Ascending aorta (tissue), 2 donors: ENCODE results near the gene SLCO2A1. TPM values are rescaled to one million over a fixed set of nuclear protein-coding genes. Genes with fewer than 3 reads are reported as not detected.

Experiments used
- DNase-seq, 2 donors: peaks; one replicate each; pipeline ENCODE4 v3.0.0-alpha.2; 2019; ENCODE audit warnings: low spot score in 2 of 2
- H3K27ac ChIP-seq, 2 donors: fragments of 200-600 bp; sonication (generic); one replicate each; pipeline ENCODE4 v1.5.1; 2016 to 2017; ENCODE audit warnings: mild to moderate bottlenecking in 1 of 2
- H3K27me3 ChIP-seq: fragments of 200-600 bp; sonication (generic); one replicate; pipeline ENCODE4 v1.5.1; 2017
- H3K36me3 ChIP-seq, 2 donors: fragments of 200-600 bp; sonication (generic); one replicate each; pipeline ENCODE4 v1.5.1; 2016
- H3K4me1 ChIP-seq, 2 donors: fragments of 200-600 bp; sonication (generic); one replicate each; pipeline ENCODE4 v1.5.1; 2016 to 2017; ENCODE audit warnings: mild to moderate bottlenecking in 1 of 2
- H3K4me3 ChIP-seq, 2 donors: fragments of 200-600 bp; sonication (generic); one replicate each; pipeline ENCODE4 v1.5.1; 2016 to 2017; ENCODE audit warnings: mild to moderate bottlenecking in 1 of 2
- H3K9me3 ChIP-seq, 2 donors: fragments of 200-600 bp; sonication (generic); one replicate each; pipeline ENCODE4 v1.5.1; 2016
- intact Hi-C: fragments of 100-400 bp; cut with DNase I; formaldehyde crosslinking; loops from one replicate; pipeline ENCODE4 v1.15.1; 2023
- total RNA-seq: library from RNA; depleted of rRNA; stranded (reverse); fragments of >200 nt; gene quantifications from one replicate; pipeline ENCODE4 v1.1.0, GENCODE V29; 2016
- TF ChIP-seq, protein P1 (sequence below), 3 experiments: fragments of 200-600 bp in 2 of 3; fragments of 450-650 bp in 1 of 3; sonication (generic) in 2 of 3; IDR thresholded peaks; one replicate each; pipeline ENCODE4 v1.5.1; 2016 to 2019; ENCODE audit warnings: antibody characterized with exemption in 3 of 3, mild to moderate bottlenecking in 1 of 3, moderate library complexity in 1 of 3

Gene SLCO2A1
- total RNA-seq, 1 donor from 2014 or later: 111 TPM

DNA sequence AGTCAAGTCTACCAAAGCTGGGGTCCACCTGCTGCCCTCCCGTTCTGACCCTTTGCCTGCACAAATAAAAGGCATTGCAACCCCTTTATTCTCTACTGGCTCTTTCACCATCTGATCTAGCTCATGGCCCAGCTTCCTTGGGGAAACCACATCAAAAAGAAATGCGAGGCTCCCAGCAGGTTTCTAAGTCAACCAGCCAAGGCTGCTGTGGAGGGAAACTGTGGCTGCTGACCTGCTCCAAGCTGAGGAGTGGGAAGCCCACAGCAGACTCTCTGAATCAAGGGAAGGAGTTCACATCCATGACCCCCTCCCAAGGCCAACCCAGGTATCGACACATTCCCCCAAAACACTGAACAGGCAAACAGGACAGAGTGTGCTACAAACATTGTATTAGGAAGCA is 25.2 kb upstream of the SLCO2A1 start:
- DNase-seq: no peak
- peak overlapping the region in 1 of 2 donors; percentile 15 for H3K27ac ChIP-seq
- no peaks in the 10 kb centered on the region for H3K9me3 ChIP-seq
- H3K4me3 ChIP-seq: no peak overlapping the region
- H3K36me3 ChIP-seq: no peaks in the 10 kb centered on the region
- H3K27me3 ChIP-seq: no peaks in the 10 kb centered on the region
- intact Hi-C loops: no loop called here
- no peaks in the 10 kb centered on the region for H3K4me1 ChIP-seq
- TF ChIP-seq, protein P1, sequence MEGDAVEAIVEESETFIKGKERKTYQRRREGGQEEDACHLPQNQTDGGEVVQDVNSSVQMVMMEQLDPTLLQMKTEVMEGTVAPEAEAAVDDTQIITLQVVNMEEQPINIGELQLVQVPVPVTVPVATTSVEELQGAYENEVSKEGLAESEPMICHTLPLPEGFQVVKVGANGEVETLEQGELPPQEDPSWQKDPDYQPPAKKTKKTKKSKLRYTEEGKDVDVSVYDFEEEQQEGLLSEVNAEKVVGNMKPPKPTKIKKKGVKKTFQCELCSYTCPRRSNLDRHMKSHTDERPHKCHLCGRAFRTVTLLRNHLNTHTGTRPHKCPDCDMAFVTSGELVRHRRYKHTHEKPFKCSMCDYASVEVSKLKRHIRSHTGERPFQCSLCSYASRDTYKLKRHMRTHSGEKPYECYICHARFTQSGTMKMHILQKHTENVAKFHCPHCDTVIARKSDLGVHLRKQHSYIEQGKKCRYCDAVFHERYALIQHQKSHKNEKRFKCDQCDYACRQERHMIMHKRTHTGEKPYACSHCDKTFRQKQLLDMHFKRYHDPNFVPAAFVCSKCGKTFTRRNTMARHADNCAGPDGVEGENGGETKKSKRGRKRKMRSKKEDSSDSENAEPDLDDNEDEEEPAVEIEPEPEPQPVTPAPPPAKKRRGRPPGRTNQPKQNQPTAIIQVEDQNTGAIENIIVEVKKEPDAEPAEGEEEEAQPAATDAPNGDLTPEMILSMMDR (IDR thresholded peaks at IDR 0.05): no peak

DNA sequence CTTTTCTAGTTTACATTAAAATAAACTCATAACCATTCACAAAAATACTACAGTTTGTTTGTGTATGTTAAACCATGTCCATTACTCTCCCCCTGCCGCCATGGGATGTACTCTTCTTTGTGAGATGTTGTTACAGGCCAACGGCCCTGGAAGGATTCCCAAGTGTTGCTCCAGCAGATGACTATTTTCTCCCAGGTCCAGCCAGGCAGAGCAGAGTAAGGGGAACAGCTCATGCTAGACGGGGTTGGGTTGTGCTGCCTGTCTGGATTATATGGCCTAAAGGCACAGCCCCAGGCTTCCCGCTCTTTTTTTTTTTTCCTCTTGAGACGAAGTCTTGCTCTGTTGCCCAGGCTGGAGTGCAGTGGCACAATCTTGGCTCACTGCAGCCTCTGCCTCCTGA is 24.5 kb upstream of the SLCO2A1 start:
- Histone ChIP-seq H3K36me3 (no peaks in the 10 kb centered on the region), H3K27ac (no peak overlapping the region), H3K9me3 (no peaks in the 10 kb centered on the region), H3K27me3 (no peaks in the 10 kb centered on the region), H3K4me1 (no peaks in the 10 kb centered on the region), H3K4me3 (no peak overlapping the region)
- DNase-seq: no peak
- TF ChIP-seq, protein P1 (IDR thresholded peaks at IDR 0.05): no peak
- intact Hi-C loops: no loop called here

DNA sequence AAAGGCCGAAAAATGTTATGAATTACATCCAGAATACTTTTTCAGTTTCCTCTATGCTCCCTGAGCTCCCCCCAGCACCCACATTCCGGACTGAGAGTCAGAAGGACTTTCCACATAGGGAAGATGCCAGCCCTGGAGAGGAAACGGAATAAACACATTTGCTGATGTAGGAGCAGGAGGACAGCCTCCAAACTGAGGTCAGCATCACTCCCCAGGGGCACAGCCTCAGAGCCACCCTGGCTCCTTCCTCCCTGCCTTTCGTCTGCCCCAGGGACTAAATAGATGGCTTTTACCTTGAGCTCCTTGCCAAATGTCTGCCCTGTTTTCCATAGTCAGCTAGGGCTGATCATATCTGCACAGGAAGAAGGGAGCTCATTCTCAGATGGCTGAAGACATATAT is 22.6 kb upstream of the SLCO2A1 start:
- intact Hi-C loops: no loop called here
- Histone ChIP-seq H3K27ac (peak overlapping the region in 1 of 2 donors; percentile 14), H3K9me3 (no peaks in the 10 kb centered on the region), H3K27me3 (no peaks in the 10 kb centered on the region), H3K4me3 (no peak overlapping the region), H3K36me3 (no peaks in the 10 kb centered on the region), H3K4me1 (no peaks in the 10 kb centered on the region)
- TF ChIP-seq, protein P1 (IDR thresholded peaks at IDR 0.05): no peak
- peak in 1 of 2 donors; percentile 62 for DNase-seq

DNA sequence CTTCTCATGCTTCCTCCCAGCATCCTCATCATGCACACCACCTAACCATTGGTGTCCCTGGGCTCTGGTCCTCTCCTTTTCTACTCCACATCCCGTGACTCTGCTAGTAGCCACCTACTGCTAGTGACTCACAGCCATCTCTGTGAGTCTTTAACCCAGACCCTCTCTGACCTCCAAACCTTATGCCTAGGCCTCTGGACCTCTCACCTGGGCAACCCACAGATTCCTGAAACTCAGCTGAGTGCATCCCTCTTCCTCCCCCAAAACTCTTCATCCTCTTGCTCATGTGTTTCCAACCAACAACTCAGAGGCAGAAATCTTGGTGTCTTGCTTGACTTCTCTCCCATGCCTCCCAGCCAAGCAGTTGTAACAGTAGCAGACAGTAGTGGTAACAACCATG is 20.0 kb upstream of the SLCO2A1 start:
- TF ChIP-seq, protein P1 (IDR thresholded peaks at IDR 0.05): no peak
- no peaks in the 10 kb centered on the region for H3K27me3 ChIP-seq
- intact Hi-C loops: no loop called here
- no peaks in the 10 kb centered on the region for H3K36me3 ChIP-seq
- H3K4me3 ChIP-seq: no peak overlapping the region
- no peaks in the 10 kb centered on the region for H3K4me1 ChIP-seq
- peak in 1 of 2 donors; percentile 50 for DNase-seq
- H3K9me3 ChIP-seq: no peaks in the 10 kb centered on the region
- no peak overlapping the region for H3K27ac ChIP-seq

DNA sequence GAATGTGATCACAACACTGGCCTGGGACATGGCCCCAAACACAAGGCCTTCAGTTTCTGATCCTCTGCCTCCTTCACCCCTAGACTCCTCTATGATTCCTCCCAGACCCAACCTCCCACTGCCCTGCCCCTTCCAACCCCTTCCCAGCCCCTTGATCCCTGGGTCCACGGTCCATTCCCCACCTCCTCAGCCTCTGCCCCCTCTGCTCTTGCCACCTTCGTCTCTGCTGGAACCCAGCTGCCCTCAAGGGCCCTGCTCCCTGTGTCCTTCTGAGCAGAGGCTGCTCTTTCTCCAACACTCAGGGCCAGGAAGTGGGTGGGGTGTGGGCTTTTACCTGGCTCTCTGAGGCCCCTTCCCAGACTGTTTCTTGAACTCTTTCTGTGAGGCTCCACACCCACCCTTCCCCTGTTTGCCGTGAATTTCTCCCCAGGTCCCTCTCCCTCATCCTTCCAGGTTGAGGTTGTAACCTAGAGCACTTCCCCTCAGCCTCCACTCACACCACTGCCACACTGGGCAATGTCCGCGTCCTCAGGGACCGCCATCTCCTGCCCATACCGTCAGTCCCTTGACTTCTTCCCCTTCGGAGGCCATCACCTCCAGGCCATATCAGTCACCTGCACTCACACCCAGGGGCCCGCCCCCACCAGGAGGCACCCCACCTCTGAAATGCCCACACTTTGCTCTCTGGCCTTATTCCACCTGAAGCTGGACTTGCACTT is 18.7 kb upstream of the SLCO2A1 start:
- Histone ChIP-seq H3K4me3 (no peak overlapping the region), H3K27me3 (no peaks in the 10 kb centered on the region), H3K36me3 (no peaks in the 10 kb centered on the region), H3K9me3 (peaks cover 0 to 4% of the 10 kb centered on the region in 2 donors), H3K27ac (no peak overlapping the region), H3K4me1 (no peaks in the 10 kb centered on the region)
- peak in 1 of 2 donors; percentile 48 for DNase-seq
- intact Hi-C loops: no loop called here
- TF ChIP-seq, protein P1 (IDR thresholded peaks at IDR 0.05): no peak
